HG03439 (cell line): ENCODE measurements around the gene HELB.

ENCODE experiments used
- ATAC-seq: cut with Tn5 transposase; IDR thresholded peaks from one replicate; pipeline ENCODE4 v1.9.1; 2021; ENCODE audit warnings: mild to moderate bottlenecking, moderate library complexity; ENCODE audit not compliant: unreplicated experiment

Gene HELB

DNA sequence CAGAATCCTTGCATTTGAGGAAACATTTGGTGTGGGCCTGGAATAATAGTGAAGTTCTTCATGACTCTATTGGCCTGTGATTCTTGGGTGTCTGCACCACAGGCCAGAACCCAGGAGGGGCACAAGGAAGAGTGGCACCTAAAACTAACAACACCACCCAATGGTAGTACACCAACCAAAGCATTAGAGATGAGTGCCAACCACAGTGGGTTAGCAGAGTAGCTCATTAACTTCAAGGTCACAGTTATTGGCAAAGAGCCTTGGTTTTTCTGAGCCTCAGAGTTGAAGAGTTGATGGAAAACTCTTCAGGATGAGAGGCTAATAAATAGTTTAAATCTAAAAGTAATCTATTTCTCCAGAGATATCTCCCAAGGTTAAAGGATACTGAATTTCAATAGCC lies 57.0 kb downstream of the HELB start:
- ATAC-seq: no peak

DNA sequence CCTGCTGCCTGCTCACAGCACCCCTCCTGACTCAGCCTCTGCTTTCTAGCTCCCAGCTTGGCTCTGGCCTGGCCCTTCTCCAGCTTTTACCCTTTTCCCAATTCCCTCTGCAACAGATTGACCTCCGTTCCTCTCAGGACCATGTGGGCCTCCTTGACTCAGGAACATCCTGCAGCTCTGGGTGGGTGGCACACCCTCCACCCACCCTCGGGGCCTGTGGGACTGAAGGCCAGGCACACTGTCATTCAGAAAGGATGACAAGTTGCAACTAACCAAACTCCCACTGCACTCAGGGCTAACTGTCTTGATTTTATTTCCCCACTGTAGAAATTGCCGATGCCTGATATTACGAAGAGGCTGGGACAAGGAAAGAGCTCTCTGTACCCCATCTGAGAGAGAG lies 59.4 kb downstream of the HELB start:
- no peak for ATAC-seq

DNA sequence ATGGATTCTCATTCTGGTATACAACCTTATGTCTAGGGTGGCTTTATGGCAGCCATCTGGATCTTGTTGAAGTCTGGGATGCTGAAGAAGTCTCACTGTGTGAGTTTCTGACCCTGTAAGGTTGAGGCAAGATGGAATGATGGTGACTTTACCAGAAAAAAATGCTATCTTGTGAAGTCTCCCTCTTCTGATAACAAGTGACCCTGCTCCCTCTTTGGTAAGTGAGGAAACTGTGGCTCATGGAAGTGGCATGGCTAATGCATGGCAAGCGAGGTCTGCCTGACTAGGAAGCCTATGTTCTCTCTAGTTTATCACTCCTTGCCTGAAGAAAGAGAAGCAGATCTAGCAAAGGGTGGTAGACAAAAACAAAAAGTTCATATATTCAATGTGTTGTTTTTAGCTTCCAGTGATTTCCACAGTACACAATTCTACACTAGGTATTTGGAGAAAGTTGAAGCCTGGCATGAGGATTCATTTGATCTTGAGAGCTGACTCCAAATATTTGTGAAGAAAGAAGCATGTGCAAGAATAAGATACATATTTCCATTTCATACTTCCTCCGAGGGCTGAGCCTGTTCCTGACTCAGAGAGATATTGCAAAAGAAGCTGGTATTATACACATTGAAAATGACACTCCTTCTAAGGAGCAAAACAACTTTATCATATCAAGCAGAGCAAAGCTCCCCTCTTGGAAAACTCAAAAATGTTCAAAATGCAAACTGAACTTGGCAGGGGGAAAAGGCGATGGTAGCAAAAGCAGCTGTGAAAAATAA lies 63.6 kb downstream of the HELB start:
- no peak for ATAC-seq

DNA sequence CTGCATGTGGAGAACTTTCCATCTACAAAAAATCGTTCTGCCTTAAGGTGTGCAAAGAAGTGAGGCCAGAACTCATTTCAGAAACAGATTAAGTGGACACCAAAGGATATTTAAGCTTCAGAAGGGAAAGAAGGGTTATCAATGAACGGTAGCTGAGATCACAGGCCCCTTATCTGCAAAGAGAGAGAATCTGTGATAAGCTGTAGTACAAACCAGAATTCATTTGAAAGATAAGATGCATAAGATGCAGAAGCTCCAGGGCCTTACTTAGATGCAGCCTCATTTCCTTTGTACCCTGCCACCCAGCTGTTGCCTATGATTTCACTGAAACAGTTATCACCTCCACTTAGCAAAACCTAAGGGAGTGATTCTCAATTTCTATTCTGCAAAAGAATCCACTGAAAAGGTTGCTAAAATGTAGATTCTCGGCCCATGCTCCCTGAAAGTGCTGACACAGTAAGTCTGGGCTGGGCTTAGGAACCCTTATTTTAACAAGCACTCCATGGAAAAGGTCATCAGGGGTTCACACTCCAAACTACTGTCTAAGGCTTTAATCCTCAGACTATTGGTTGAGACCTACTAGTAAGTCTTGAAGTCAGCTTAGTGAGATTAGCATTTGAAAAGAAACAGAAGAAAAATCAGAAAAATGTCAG lies 64.8 kb downstream of the HELB start:
- ATAC-seq: no peak

DNA sequence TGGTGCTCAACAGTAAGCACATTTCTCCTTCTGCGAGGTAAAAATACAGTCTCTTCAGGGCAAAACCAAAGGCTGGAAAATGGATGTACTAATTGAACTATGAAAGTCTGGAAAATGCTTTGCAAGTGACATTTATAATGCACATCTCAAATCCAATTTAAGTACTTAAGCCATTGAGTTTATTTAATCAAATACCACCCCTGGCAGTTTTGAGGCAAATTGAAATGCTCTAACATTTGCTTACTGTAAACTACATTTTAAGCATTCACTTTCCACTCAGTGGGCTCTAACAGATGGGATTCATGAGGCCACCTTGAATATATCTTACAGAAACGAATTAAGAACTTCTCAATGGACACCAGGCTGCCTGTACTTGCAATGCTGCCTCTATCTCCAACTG lies 69.7 kb downstream of the HELB start:
- ATAC-seq: no peak

DNA sequence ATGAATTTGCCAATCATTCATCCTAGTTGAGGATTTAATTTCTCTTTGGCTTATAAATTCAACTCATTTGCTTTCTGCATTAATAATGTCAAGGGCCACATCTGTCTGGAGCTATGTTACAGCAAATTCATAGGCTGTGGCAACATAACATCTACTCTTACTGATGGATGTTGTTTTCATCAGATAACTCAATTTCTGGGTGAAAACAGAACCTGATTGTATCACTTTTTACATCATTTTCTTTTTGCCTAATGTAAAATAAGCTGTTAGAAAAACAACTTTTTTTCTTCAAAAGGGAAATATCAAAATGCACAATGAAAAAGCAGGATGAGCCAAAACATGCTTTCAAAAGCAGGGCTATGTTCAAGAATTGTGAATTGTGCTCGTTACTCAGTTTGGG lies 73.3 kb downstream of the HELB start:
- ATAC-seq: no peak

DNA sequence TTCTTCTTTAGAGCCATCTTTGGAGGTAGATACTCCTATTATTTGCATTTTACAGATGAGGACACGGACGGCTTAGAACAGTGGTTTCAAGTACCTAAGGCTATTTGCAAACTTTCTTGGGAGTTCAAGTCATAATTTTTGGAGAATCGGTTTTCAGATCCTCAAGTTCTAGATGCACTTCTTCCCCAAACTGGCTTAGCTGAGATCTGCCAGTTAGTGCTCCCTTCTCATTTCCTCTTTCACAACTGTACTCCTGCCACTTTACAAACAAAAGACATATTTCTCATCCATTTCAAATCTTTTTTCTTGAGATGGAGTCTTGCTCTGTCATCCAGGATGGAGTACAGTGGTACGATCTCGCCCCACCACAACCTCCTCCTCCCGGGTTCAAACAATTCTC lies 77.3 kb downstream of the HELB start:
- no peak for ATAC-seq

DNA sequence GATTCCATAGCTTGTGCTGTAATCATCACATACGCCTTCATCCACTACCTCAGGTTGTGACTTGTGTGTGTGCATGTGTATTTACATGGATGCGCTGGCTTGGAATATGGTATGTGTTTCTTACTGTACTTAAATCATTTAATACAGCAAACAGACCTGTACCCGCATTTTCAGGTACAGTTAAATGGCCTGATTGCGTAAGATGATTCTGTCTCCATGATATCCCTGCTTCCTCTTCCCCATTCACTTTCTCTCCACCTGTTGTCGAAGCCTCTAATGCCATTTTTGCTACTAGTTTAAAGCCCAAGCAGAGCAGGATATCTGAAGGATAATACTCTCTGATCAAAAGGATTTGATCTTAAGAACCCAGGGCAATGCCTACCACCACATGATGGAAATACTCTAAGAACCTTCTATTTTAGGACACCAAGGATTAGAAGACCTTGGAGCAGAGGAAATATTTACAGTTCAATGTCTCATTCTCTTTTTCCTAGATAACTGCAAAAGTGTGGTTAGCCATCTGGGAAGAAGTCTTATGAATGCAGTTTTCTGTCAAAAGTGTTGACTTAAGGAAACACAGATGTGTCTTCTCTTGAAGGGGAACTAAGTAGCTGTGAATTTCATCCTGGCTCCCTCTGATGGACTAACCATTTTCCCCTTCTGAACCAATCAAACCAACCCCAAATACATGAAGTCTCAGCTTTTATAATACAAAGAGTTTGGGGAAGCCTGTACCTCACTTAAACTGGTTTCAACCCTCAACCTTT lies 78.7 kb downstream of the HELB start:
- ATAC-seq: no peak

DNA sequence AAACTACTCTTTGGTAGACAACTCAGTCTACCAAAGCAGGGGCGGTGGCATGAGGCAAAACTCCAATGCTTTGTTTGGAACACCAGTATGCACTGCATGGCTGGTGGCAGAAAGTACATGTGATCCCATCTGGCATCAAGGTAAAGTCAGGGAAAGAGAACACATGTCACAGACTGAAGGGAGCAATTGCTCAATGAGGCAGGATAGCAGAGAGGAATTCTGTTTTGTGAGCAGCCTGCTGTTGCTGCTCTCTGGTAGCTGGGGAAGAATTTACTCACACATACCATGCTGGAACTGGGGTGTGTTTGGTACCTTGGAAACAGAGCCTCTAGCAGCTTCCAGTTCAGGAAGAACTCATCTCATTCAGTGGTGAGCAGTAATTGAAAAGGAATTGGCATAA lies 84.8 kb downstream of the HELB start:
- ATAC-seq: no peak
